ENCODE data around the gene ARF5.
"Not testable (repeated sequence)": the region's sequence is repeated elsewhere in the genome, so short reads cannot be mapped to it uniquely, and the experiment has no call there.

Gene ARF5

GRCh38 chr7:127588019-127588696, at the start of gene ARF5:
Gene ARF5, plus strand, starts transcription at chr7:127588411. Its CDS starts 88 bp downstream, at chr7:127588499.
- peak in 55 of 56 donors; percentile 18 to 92 (median 83) for DNase-seq

DNA sequence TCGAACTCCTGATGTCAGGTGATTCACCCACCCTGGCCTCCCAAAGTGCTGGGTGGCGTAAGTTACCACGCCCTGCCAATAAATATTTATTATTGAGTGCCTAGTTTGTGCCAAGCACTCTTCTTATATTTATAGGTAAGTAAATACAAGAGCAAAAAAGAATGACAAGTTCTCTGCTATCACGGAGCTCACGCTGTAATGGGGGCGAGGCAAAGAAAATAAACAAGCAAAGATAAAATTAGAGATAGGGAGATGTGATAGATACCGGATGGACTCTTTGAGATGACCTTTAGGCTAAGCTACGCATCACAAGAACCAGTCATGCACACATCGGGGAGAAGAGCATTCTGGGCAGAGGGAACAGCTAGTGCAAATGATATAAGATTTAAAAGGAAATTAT, 49.1 kb upstream of the ARF5 start:
- no peak for DNase-seq

GRCh38 chr7:127540461-127540860, 47.8 kb upstream of the ARF5 start:
- not testable (repeated sequence) for DNase-seq

DNA sequence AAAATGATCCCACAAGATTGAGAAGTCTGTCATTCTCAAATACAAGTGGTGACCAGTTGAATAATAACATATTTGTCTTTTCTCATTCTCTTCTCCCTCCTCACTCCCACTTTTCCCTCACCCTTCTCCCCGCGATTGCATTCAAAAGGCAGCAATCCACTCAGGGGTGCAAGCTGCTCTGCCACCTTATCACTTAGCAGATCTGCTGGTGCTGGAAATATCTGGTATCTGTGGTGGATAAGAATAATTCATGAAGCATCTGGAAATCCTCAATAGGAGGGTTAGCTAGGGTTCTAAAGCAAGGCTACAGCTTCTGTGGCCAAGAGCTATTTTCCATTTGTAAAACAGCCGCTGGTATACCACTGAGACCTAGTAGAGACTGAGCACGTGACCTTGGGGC, 46.7 kb upstream of the ARF5 start:
- DNase-seq = no peak

- no peak for DNase-seq
Measured at GRCh38 chr7:127546313-127546712, 41.9 kb upstream of the ARF5 start.

DNA sequence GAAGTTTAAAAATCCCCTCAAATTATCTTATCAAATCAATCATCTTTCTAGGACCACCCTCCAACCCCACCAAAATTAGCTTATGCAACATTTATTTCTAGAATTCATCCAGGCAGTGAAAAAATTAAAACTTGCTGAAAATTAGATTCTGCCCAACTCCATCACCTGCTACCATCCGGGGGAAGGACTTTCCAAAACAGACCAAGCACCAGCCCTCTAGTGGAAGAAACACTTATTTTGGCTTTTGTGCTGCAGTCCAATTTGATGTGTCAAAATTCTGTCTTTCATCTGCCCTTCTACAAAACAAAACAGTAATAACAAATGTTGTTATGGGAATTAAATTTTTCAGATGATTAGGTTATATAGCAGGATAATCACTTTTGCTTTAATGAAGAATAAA, 38.0 kb upstream of the ARF5 start:
- no peak for DNase-seq

- no peak for DNase-seq
Measured at GRCh38 chr7:127551941-127552340, 36.3 kb upstream of the ARF5 start.

DNA sequence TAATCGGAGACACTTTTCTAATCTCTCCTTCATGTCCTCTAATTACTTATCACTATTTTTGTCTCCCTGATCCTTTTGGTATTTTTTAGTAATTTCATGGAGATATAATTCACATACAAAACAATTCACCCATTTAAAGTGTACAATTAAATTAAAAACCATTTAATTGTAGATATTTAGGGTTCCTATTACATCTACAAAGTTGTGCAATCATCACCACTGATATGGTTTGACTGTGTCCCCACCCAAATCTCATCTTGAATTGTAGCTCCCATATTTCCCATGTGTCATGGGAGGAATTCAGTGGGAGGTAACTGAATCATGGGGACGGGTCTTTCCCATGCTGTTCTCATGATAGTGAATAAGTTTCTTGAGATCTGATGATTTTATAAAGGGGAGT, 31.8 kb upstream of the ARF5 start:
- no peak for DNase-seq

GRCh38 chr7:127557803-127558202, 30.4 kb upstream of the ARF5 start:
- DNase-seq = no peak

- DNase-seq = no peak
Measured at GRCh38 chr7:127566242-127566641, 22.0 kb upstream of the ARF5 start.

GRCh38 chr7:127568034-127568433, 20.2 kb upstream of the ARF5 start:
- DNase-seq = not testable (repeated sequence)

- no peak for DNase-seq
Measured at GRCh38 chr7:127571741-127572505, 16.3 kb upstream of the ARF5 start.

GRCh38 chr7:127578036-127578684, 10.1 kb upstream of the ARF5 start:
- peak in 1 of 56 donors; percentile 10 for DNase-seq

GRCh38 chr7:127578711-127579275, 9.4 kb upstream of the ARF5 start:
- no peak for DNase-seq

GRCh38 chr7:127580612-127581011, 7.6 kb upstream of the ARF5 start:
- DNase-seq = no peak

DNA sequence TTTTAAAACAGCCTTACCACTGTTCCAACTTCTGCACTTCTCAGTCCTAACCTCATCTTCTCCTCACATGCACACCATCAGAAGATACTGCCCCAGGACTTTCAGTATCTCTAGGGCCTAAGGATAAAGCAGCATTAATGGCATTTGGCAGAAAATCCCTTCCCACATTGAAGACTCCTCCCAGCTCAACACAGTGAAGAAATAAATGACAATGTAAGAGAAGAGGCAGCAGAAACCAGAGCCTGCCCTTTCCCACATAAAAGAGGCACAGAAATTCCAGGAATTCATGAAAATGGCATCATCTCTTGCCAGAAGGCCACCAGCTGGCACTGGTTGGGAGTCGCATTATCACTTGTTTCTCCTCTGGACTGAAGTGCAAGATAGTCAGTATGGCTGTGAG, 6.5 kb upstream of the ARF5 start:
- DNase-seq = no peak

DNA sequence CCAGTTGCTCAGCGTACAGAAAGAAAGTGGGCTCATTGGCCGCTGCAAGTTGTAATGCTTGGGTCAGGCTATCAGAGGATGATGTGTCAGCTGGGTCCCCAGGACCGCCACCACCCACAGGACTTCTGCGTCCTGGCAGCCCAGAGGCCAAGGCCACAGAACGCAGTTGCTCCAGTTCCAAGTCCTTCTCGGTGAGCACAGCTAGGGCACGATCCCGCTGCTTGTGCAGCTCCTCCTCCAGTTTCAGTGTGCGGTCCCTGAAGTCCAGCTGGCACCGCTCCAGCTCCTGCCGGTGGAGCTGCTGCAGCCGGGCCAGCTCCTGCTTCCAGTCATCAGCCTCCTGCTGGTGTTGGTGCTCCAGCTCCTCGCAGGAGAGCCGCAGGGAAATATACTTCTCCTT, 5.8 kb upstream of the ARF5 start:
- peak in 25 of 56 donors; percentile 5 to 61 (median 18) for DNase-seq

DNA sequence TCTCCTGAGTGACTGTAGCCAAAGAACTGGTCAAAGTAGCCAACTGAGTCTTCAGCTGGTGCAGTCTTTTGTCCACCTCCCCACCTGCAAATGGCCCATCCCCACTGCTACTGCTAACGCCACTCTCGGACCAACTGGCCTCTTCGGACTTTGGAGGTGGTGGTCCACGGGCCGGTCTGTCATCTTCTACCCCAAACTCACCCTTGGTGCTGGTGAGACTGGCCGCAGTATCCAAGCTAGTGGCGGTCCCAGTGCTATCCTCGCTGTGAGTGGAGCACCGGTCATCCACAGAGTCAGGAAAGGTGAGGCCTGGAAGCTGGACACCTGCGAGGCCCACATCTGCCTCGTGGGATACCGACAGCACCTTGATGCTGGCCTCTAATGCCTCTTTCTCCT, 3.6 kb upstream of the ARF5 start:
- DNase-seq = no peak

DNA sequence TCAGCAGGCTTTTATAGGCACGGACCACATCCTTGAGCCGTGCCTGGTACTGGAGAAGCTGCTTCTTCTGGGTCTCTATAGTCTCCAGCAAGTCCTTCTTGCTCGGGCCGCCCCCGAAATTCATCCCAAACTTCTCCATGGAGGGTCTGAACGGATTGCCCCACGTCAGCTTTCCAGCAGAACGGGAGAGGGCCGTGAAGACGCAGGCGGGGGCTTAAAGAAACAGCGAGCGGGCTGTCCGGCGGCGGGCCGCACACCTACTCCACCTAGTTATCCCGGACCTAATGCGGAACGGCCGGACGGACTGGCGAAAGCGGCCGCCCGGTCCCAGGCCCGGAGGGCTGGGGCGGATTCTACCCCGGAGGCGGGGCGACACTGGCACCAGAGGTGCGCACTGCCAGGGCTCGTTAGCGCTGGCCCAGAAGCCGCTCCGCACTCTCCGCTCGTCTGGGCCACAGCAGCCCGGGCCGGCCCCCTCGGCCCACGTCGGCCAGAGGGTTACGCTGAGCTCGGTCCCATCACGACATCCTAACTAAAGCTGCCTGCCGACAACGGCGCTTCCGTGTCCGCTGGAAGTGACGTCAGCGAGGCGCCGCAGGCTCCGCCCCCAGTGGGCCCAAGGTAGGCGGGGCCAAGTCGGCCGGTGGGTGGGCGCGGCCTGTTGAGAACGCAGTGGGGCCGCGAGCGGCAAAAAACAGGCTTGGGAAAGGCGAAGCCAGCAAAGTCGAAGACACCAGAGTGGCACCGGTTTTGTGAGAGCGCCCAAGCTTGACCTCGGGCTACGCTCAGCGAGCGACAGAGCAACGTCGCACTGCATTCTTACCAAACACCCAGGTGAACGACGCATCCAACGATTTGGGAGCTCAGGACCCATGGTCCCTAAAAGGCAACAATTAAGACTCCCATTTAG, 2.9 kb upstream of the ARF5 start, which contains the start of gene GCC1:
GCC1 (minus strand) TSS at position 553 of the 910 bp plus-strand sequence; CDS start at position 139, 414 bp downstream.
- DNase-seq = peak; percentile 21 to 94 (median 88)

GRCh38 chr7:127586346-127586745, 1.9 kb upstream of the ARF5 start:
- DNase-seq = no peak

DNA sequence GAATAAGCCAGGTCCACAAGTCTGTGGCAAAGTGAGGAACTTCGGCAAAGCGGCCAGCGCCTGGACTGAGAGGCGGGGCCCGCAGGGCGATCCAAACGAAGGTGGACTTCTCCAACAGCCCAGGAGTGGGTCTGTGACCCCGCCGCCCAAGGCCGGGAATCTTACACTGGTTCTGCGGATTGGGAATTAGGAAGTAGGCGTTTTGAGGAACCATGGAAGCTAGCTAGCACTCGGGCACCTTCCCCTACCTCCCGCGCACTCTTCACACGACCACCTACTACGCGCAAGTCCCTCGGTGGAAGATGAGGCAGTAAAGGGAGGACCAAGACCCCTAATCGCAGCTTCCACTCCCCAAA, 570 bp upstream of the ARF5 start:
- peak in 5 of 56 donors; percentile 20 to 48 (median 40) for DNase-seq
